Measurements from ENCODE around the gene CLHC1.

DNA sequence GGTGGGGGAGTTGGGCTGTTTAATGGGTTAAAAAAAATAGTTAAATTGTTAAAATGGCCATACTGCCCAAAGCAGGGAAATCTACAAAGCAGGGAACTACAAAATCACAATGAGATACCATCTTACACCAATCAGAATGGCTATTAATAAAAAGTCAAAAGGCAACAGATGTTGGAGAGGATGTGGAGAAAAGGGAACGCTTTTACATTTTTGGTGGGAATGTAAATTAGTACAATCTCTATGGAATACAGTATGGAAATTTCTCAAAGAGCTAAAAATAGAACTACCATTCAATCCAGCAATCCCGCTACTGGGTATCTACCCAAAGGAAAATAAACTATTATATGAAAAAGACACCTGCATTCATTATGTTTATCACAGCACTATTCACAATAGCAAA is 27.1 kb downstream of the CLHC1 start:
- no peak for TF ChIP-seq POLR2A (IDR thresholded peaks at IDR 0.05; ENCODE audit: low read length)
- no peak for TF ChIP-seq GATA1 (IDR thresholded peaks at IDR 0.05; ENCODE audit: low read depth, low read length)

All from erythroblast (primary cell).